ENCODE data around the gene ZNF410. TPM values are rescaled to one million over a fixed set of nuclear protein-coding genes. Genes with fewer than 3 reads are reported as not detected.

The ZNF410 gene
- total RNA-seq, 1 experiment from 2014 or later = 37.6 TPM

GRCh38 chr14:73973497-73973896, 86.8 kb downstream of the ZNF410 start:
- no TSS peak for BruUV-seq (replicated peaks)

GRCh38 chr14:73976125-73976524, 89.5 kb downstream of the ZNF410 start:
- DNase-seq = no peak
- Mint-ChIP-seq H3K27ac (ENCODE audit: unreplicated experiment) (no peak overlapping the region), H3K9me3 (ENCODE audit: low read depth, unreplicated experiment) (no peaks in the 10 kb centered on the region), H3K27me3 (ENCODE audit: unreplicated experiment) (no peaks in the 10 kb centered on the region), H3K36me3 (ENCODE audit: insufficient read depth, unreplicated experiment) (peaks cover 6% of the 10 kb centered on the region), H3K4me3 (ENCODE audit: low read depth, unreplicated experiment) (no peak overlapping the region), H3K4me1 (ENCODE audit: low read depth, unreplicated experiment) (peaks cover 39% of the 10 kb centered on the region)
- intact Hi-C loops (cut with micrococcal nuclease; ENCODE audit: unreplicated experiment) = no loop called here
- CTCF ChIA-PET = interaction anchor here (0.7 kb wide), 2 partner anchors 40 to 918 kb away, joined by 3 to 4 read pairs; partner anchors contain the start of gene RBM25
- TF ChIP-seq CTCF (IDR thresholded peaks at IDR 0.05; ENCODE audit: unreplicated experiment) = no peak
- no TSS peak for BruUV-seq (replicated peaks)

More at GRCh38 chr14:73973497-73973896, 86.8 kb downstream of the ZNF410 start:
- H3K36me3 Mint-ChIP-seq (ENCODE audit: insufficient read depth, unreplicated experiment) = peaks cover 6% of the 10 kb centered on the region
- no peak for DNase-seq
- intact Hi-C loops (cut with micrococcal nuclease; ENCODE audit: unreplicated experiment) = no loop called here
- no peak overlapping the region for H3K27ac Mint-ChIP-seq (ENCODE audit: unreplicated experiment)
- CTCF ChIA-PET = no interaction called here
- H3K4me3 Mint-ChIP-seq (ENCODE audit: low read depth, unreplicated experiment) = no peak overlapping the region
- TF ChIP-seq CTCF (IDR thresholded peaks at IDR 0.05; ENCODE audit: unreplicated experiment) = no peak
- no peaks in the 10 kb centered on the region for H3K27me3 Mint-ChIP-seq (ENCODE audit: unreplicated experiment)
- H3K4me1 Mint-ChIP-seq (ENCODE audit: low read depth, unreplicated experiment) = peaks cover 29% of the 10 kb centered on the region
- H3K9me3 Mint-ChIP-seq (ENCODE audit: low read depth, unreplicated experiment) = no peaks in the 10 kb centered on the region

GRCh38 chr14:73977896-73978295, 91.2 kb downstream of the ZNF410 start:
- Mint-ChIP-seq H3K4me1 (ENCODE audit: low read depth, unreplicated experiment) (peaks cover 39% of the 10 kb centered on the region), H3K4me3 (ENCODE audit: low read depth, unreplicated experiment) (no peak overlapping the region), H3K36me3 (ENCODE audit: insufficient read depth, unreplicated experiment) (peaks cover 1% of the 10 kb centered on the region), H3K27ac (ENCODE audit: unreplicated experiment) (no peak overlapping the region), H3K9me3 (ENCODE audit: low read depth, unreplicated experiment) (no peaks in the 10 kb centered on the region), H3K27me3 (ENCODE audit: unreplicated experiment) (no peaks in the 10 kb centered on the region)
- intact Hi-C loops (cut with micrococcal nuclease; ENCODE audit: unreplicated experiment) = no loop called here
- no peak for DNase-seq
- CTCF ChIA-PET = no interaction called here
- no peak for TF ChIP-seq CTCF (IDR thresholded peaks at IDR 0.05; ENCODE audit: unreplicated experiment)
- BruUV-seq (replicated peaks) = no TSS peak

Other genes starting within 250 kb of the ZNF410 start
- gene DNAL1, start 241.9 kb upstream of the ZNF410 start, total RNA-seq (2022) = 15.2 and 17.0 TPM in 2 replicates
- gene PNMA1, start 172.5 kb upstream of the ZNF410 start, total RNA-seq (2022) = 37.2 and 37.9 TPM in 2 replicates
- 9.4 and 12.0 TPM in 2 replicates for gene PTGR2, start 35.0 kb upstream of the ZNF410 start, total RNA-seq (2022)
- 1.6 and 1.7 TPM in 2 replicates for gene FAM161B, start 63.2 kb downstream of the ZNF410 start, total RNA-seq (2022)
- gene COQ6, start 63.4 kb downstream of the ZNF410 start, total RNA-seq (2022) = 21.9 and 24.5 TPM in 2 replicates
- 10.0 and 10.5 TPM in 2 replicates for gene ENTPD5, start 132.4 kb downstream of the ZNF410 start, total RNA-seq (2022)
- gene BBOF1, start 132.5 kb downstream of the ZNF410 start, total RNA-seq (2022) = 1.3 and 1.8 TPM in 2 replicates
- gene ALDH6A1, start 197.6 kb downstream of the ZNF410 start, total RNA-seq (2022) = 17.2 and 19.6 TPM in 2 replicates
- 9.1 and 11.2 TPM in 2 replicates for gene LIN52, start 198.1 kb downstream of the ZNF410 start, total RNA-seq (2022)